Ureter (tissue), 1 donor: Measurements from ENCODE around the gene FAT1. TPM values are rescaled to one million over a fixed set of nuclear protein-coding genes. Genes with fewer than 3 reads are reported as not detected.
"Not testable (repeated sequence)": the region's sequence is repeated elsewhere in the genome, so short reads cannot be mapped to it uniquely, and the experiment has no call there.

ENCODE experiments used
- DNase-seq: peaks from one replicate; pipeline ENCODE4 v3.0.0-alpha.2; 2020; ENCODE audit warnings: low spot score
- total RNA-seq: library from RNA; stranded (reverse); gene quantifications from one replicate; pipeline ENCODE4 v1.2.4, GENCODE V29; 2023
- donor health status: DM: yes; HTN: yes; CAD: no.

Gene FAT1
- total RNA-seq, 1 donor from 2014 or later, result 185 TPM

- DNase-seq, result not testable (repeated sequence)
These were observed 64.2 kb downstream of the FAT1 start for GRCh38 chr4:186659456-186659855.

GRCh38 chr4:186658657-186659056 lies 65.0 kb downstream of the FAT1 start:
- no peak for DNase-seq

GRCh38 chr4:186657764-186658163 lies 65.9 kb downstream of the FAT1 start:
- no peak for DNase-seq

GRCh38 chr4:186653969-186654368 lies 69.7 kb downstream of the FAT1 start:
- DNase-seq, result no peak

GRCh38 chr4:186651624-186652023 lies 72.0 kb downstream of the FAT1 start:
- DNase-seq, result peak; percentile 60

GRCh38 chr4:186651181-186651603 lies 72.5 kb downstream of the FAT1 start:
- DNase-seq, result no peak

GRCh38 chr4:186650401-186651180 lies 73.1 kb downstream of the FAT1 start:
- no peak for DNase-seq

GRCh38 chr4:186647821-186648220 lies 75.8 kb downstream of the FAT1 start:
- DNase-seq, result no peak

GRCh38 chr4:186644737-186645261 lies 78.9 kb downstream of the FAT1 start:
- no peak for DNase-seq

GRCh38 chr4:186644311-186644638 lies 79.4 kb downstream of the FAT1 start:
- DNase-seq, result no peak

GRCh38 chr4:186643501-186644310 lies 80.0 kb downstream of the FAT1 start:
- no peak for DNase-seq

- DNase-seq, result no peak
These were observed 80.7 kb downstream of the FAT1 start for GRCh38 chr4:186642998-186643397.

GRCh38 chr4:186642530-186642929 lies 81.1 kb downstream of the FAT1 start:
- DNase-seq, result no peak

GRCh38 chr4:186634591-186635128 lies 89.0 kb downstream of the FAT1 start:
- DNase-seq, result no peak

GRCh38 chr4:186633844-186634243 lies 89.8 kb downstream of the FAT1 start:
- DNase-seq, result no peak

- DNase-seq, result no peak
These were observed 93.5 kb downstream of the FAT1 start for GRCh38 chr4:186630128-186630527.

GRCh38 chr4:186628058-186628711 lies 95.5 kb downstream of the FAT1 start:
- no peak for DNase-seq

- DNase-seq, result no peak
These were observed 96.3 kb downstream of the FAT1 start for GRCh38 chr4:186627226-186627865.

GRCh38 chr4:186624951-186625350 lies 98.7 kb downstream of the FAT1 start:
- no peak for DNase-seq

GRCh38 chr4:186623546-186623945 lies 100.1 kb downstream of the FAT1 start:
- no peak for DNase-seq

GRCh38 chr4:186622788-186623464 lies 100.7 kb downstream of the FAT1 start:
- no peak for DNase-seq
